Ishikawa (cell line): ENCODE data around the gene ATP1A3.

Experiments used
- NFIC ChIP-seq: IDR thresholded peaks from 2 replicates; pipeline ENCODE4 v1.6.1; 2012
- RAD21 ChIP-seq: IDR thresholded peaks from 2 replicates; pipeline ENCODE4 v1.6.1; 2012; ENCODE audit warnings: low read depth
- REST ChIP-seq: IDR thresholded peaks from 2 replicates; pipeline ENCODE4 v1.6.1; 2012; ENCODE audit warnings: low read depth, mild to moderate bottlenecking
- TEAD4 ChIP-seq: IDR thresholded peaks from 2 replicates; pipeline ENCODE4 v1.6.1; 2012
- USF1 ChIP-seq: IDR thresholded peaks from 2 replicates; pipeline ENCODE4 v1.6.1; 2012

- TF ChIP-seq TEAD4 (no peak), RAD21 (no peak), NFIC (no peak), USF1 (no peak), REST (no peak)
These were observed 70.8 kb downstream of the ATP1A3 start for GRCh38 chr19:41923045-41923788.
